NCI-H748 treated with DMSO at 0.1 percent for 48 hours (cell line): ENCODE measurements around the gene TRA2B.

ENCODE experiments used
- DNase-seq: peaks from one replicate; lab custom pipeline; 2025; lab: John Stamatoyannopoulos, UW

Gene TRA2B

DNA sequence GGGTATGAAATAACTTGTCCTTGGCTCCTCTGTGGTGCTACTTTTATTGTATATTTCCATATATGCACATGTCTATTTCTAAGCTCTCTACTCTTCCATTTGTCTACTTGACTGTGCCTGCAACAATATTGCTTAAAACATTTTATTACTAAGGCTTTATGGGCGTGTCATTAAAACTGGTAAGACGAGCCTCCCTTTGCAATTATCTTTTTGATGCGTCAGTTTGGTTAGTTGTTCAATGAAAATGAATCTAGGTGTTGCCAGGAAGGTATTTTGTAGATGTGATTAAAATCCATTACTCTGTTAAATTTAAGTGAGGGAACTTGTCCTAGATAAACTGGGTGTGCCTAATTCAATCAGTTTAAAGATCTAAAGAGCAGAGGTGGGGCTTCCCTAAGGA, 12.9 kb upstream of the TRA2B start:
- no peak for DNase-seq

DNA sequence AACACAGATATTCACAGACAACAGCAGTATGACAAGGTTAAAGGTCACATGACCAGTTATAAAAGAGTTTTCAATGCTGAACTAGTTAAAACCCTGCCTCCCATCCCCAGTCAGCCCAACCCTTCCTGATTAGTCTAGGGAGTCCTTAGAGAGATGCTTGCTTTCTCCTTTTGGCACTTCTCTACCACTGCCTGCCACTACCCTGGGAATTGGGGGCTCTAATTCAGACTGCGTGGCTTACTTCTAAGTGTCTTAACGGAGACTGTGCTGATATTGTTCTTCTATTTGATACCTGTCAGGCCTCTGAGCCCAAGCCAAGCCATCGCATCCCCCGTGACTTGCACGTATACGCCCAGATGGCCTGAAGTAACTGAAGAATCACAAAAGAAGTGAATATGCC, 11.7 kb upstream of the TRA2B start:
- no peak for DNase-seq

DNA sequence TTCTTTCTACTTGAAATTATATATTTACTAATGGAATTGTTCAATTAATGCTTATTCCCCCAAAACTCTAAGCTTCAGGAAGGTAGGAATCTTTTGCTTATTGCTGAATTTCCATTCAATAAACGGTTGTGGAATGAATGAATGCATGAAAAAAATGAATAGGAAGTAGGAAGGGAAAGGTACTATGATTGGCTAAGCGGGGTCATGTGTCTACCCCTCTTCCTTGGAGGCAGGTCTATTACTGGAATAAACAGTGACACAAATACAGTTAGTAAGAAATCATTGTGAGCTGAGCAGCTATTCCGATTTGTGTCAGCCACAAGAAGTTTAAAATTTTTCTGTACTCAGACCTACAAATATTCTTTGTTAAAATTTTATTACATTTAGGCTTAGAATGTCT, 10.5 kb upstream of the TRA2B start:
- no peak for DNase-seq

DNA sequence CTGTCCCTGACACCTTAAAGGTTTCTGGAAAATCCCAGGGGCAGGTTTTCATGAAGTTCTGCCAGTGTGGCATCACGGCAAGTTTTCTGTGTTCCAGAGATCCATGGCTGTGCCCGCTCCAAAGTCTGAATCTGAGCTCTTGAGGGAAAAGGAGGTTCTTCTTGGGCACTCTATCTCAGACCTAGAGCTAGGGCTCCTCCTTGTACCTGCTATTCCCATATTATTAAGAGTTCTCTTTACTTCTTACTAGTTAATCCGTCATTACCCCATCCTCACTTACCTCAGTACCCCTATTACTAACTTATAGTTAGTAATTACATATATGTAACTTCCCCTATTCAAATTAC, 5.9 kb upstream of the TRA2B start:
- no peak for DNase-seq

DNA sequence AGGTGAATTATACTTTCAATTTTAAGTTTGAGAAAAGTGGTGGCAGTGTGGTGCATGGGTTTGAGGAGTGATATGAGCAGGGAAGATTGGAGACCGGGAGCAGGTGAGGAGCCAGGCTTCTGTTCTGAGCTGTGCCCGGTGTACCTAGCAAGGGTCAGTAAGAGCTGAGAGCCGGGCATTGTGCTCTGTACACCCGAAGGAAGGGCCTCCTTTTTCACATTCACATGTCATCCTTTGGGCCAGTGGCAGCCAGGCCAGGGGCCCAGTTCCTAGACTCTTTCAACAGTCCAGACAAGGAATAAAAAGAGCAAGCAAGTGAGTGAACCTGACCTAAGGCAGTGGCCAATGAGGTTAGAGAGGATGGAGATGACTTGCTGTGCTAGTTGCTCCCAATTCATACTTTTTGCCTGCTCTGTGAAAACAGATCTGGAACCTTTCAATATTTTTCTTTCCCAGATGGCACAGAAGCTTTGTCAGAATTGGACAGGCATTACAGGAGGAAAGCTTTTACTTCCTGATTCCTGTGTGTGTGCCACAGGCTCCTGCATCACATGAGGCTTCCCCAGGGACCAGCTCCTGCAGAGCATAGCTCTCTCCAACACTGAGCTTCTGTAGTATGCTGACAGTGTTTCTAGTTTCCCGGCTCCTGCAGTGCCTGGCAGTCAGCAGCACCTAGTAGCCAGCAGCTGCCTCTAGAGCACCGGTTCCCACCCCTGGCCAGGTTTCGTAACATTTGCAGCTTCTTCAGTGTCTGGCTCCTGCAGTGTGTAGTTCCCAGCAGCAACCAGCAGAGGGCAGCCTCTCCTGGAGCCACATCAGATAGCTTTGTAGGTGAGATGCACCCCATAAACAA, 5.3 kb upstream of the TRA2B start:
- DNase-seq = peak; percentile 20

DNA sequence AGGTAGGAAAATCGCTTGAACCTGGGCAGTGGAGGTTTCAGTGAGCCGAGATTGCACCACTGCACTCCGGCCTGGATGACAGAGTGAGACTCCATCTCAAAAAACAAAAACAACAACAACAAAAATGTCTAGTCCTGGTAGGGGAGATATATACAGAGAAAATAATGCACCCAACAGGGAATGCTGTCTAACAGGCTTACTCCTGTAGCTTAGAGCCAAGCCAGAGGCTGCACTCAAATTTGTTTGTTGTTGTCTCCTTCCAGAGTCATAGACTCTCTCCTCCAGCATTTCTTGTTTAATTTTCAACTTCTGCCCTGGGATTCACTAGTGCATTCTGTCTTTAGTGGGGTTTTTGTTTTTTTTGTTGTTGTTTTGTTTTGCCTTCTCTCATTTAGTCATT, 4.6 kb upstream of the TRA2B start:
- no peak for DNase-seq

DNA sequence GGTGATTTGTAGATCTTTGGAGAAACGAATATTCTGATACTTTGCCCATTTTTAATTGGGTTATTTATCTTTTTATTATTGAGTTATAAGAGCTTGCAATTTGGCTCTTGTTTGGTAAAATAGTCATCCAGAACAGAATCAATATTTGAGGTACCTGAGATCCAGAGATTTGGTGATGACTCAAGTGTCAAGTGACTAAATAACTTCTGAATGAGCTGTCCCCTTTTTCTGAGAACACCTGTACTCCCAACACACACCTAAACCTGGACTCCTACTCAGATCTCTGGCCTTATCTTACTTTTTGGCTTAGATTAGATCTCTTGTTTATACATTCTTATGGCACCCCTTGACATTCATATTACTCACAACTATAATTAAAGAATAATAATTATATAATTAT, 3.1 kb upstream of the TRA2B start:
- no peak for DNase-seq

DNA sequence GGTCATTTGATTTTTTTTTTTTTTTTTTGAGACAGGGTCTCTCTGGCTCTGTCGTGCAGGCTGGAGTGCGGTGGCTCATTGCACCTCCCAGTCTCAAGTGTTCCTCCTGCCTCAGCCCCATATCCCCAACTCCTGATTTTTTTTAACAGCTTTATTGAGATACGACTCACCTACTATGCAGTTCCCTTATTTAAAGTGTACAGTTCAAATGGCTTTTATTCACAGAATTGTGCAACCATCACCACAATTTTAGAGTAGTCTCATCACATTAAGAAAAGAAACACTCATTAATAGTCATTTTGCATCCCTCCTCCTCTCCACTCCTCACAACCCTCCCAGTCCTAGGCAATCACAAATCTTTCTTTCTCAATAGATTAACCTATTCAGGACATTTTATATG, 1.9 kb upstream of the TRA2B start:
- no peak for DNase-seq

DNA sequence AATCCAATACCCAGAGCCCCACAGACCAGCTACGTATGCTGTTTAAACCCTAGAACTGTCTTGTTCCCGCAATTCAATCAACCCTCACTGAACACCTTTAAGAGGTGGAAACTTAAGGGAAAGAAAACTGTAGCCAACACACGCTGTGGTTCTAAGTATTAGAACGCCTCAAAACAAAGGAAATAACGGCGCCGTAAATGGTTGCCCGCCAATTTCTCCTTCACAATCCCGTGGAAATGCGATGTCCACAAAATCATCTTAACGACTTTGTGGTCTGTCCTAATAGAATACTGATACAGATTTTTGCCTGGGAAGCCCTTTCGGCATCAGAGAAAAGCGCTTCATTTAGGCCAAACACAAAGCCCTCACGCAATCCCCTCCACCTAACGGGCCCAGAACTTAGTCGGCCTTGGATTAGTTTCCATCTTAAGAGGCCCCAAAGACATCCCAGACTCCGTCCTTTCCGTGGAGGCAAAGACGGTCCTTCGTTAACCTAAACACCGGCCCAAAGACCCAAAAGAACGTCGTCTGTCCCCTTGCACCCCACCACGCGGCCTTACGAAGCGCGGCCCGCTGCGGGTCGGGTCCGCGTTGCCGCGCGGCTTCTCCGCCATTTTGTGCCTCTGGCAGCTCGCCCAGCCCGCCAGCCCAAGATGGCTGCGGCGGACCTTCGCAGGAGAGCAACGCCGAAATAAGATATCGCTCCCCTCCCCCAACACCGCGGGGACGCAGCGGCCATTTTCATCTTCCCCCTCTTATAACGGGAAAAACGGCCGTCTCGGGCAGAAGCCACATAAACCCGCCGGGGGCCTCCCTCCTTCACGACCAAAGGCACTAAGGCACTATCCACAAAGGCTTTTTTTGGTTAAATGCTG, 763 bp downstream of the TRA2B start:
- peak; percentile 30 for DNase-seq

DNA sequence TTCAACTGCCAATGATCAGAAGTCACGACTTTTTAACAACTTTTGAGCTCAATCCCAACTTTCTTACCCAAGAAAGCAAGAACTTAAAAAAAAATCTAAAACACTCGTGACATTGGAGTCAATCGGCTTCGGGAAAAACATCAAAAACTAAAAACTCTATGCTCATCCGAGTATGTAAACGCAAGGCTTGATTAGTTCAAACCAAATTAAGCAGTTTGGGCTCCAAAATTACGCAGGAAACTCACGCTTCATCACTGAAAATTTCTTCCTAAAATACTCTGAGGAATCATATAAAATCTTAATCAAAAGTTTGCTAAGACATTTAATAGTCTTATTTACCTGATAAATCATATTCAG, 1.6 kb downstream of the TRA2B start:
- DNase-seq = no peak

DNA sequence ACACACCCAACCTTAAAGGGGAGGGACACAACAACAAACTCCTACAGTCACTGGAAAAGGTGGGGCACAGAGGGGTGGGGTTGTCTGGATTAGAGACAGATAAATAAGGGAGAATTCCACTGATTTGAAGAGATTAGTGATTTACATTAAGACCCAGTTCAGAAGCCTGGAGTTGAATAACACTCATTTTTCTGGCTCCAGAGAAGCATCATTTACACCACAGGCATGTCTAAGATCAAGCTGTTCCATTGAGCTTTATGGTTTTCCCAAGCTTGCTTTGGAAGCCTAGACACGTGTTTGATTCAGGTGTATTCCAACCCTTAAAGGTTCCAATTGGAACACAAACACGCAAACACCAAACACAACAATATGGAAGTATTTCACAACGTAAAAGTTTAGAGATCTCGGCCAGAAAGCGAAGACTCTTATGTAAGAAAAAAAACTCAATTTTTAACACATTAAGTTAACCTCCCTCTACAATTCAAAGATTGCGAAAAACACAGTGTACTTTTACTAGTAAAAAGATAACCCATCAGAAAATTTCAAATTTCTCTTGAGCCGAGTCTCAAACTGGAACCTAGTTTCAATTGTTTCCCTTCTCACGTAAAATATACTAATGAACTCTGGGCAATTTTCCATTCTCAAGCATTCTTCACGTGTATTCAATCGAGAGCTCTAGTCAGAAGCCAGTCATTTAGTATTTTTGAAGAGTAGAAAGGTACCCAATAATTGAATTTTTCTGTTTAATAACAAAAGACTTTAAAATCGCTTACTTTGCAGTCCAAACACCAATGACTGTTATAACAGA, 2.1 kb downstream of the TRA2B start:
- no peak for DNase-seq

DNA sequence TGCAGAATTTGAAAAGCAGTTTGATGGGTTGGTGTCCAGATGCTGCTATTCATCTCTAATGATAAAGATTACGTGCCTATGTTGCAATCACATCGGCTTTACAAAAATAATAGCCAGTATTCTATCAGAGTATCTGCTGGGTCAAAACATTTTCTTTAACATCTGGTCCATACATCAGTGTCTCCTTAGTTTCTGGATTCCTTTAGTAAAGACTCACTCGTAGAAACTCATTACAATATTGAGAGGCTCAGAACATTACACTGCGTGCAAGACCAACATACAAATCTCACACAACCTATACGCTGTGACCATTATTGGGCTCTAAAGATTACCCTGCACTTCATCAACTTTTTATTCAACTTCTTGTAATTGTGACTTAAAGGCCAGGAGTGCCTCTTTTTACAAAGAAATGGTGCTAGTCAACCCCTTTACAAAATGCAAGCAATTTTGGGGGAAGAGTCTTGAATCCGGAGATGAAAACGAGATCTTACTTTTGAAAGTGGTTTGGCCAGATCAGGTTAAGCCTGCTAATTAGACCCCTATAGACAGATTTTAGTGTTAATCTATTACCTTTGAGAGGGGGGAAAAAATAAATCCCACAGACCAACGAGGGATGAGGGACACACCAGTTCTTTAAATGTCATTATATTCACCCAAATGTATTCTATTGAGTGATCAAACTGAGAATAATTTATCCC, 2.9 kb downstream of the TRA2B start:
- no peak for DNase-seq

DNA sequence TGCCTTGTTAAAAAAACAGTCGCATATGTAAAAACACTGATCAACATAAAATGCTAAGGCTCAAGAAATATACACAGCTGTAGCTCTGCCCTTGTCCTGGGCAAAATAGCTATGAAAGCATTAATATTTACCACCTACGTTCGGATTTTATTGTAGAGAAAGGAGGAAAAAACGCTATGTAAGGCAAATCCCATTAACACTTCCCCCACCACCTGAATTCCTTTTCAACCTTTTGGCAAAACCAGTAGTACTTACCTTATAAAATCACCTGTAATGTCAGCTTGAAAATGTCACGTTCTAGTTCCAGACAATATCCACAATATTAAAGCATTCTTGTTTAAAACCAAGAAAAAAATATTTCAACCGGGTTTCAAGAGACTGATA, 3.6 kb downstream of the TRA2B start:
- DNase-seq = no peak

DNA sequence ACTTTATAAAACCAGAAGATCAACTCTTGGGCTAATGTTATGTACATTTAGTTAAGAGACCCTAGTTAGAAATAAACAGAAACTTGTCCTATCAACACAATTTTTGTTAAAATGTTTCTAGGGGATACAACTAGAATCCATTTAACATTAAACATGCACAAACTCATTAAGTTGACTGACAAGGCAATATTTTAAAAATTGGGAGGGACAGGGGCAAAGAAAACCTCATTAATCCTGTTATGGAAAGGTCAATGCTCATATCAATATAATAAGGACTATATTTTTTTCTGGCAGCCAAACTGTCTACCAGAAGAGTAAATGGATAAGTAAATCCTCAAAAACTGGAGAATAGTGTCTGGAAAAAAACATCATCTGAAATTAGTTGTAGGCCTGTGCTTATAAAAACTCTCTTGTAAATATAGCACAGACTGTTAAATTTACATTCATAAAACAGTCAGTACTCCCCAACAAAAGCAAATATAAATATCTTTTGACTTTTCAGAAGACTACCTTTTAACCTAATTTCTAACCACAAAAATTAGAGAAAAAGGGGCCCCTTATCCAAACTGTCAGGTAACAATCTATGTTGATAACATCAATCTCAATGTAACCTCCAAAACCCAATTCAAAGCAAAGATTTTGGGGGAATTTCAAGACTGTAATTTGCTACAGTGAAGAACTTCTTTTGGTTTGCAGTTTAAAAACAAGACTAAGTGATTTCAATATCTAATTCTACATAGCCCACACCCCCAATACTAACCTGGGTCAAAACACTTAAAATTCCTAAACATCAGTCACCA, 4.2 kb downstream of the TRA2B start:
- no peak for DNase-seq

DNA sequence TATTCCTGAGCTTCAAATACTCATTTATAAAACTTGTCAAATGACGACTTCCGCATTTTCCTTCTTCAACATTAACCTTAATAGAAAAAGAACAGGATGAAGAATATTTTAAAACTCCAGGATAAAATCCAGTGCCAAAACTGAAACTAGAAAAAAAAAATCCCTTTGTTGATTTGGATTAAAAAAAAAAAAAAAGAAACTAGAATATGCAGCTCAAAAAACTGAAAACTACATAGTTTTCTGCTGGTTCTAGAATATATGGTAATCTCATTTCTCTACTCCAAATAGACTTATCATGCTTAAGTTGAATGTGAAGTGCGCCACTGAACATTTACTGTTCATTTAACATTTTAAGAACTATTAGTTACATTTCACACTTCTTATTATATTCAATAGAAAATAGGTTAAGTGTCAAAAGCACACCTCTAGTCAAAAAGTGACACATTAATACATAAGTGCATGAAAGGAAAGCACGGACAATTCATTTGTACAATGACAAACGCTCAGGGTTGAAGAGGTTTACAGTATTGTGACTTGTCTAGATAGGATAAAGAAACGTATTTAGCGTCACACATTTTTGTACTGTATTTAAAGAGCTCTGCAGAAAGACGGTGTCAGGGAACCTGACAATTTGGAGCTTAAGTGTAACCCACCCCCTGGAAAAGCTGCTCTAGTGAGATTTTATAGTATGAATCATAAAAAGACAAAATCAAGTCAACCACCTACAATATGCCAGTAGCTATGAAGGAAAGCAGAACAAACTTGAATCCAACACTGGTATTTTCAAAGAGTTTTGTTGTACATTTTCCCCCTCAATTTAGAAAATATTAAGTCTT, 5.8 kb downstream of the TRA2B start:
- no peak for DNase-seq

DNA sequence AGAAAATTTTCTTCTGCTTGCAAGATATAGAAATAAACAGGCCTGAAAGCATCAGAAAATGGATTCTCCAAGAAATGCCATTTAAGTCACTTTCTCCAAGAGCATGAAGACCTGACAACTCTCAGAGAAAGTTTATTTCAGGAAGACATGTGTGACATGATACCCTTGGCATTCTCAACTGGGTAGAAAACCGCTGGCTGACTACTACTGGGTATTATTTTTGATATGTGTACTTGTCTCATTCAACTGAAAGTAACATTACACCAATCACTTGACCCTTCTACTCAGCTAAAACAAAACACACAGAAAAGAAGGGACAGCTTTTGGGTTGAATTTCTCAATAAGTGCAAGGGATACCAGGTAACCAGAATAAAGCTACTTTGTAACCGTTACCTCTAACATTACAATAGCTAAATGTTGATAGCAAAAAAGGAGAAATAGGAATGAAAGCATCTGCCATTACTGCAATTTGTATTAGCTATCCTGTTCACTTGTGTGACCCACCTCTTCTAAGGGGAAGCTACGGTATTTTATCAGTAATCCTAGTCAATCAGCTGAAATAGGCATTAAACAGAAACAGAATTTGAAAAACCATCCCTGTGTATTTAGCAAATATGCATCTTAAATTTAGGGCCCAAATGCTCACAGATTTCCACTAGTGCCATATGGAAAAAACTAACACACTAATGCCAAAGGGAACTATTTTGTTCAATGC, 7.3 kb downstream of the TRA2B start:
- no peak for DNase-seq

DNA sequence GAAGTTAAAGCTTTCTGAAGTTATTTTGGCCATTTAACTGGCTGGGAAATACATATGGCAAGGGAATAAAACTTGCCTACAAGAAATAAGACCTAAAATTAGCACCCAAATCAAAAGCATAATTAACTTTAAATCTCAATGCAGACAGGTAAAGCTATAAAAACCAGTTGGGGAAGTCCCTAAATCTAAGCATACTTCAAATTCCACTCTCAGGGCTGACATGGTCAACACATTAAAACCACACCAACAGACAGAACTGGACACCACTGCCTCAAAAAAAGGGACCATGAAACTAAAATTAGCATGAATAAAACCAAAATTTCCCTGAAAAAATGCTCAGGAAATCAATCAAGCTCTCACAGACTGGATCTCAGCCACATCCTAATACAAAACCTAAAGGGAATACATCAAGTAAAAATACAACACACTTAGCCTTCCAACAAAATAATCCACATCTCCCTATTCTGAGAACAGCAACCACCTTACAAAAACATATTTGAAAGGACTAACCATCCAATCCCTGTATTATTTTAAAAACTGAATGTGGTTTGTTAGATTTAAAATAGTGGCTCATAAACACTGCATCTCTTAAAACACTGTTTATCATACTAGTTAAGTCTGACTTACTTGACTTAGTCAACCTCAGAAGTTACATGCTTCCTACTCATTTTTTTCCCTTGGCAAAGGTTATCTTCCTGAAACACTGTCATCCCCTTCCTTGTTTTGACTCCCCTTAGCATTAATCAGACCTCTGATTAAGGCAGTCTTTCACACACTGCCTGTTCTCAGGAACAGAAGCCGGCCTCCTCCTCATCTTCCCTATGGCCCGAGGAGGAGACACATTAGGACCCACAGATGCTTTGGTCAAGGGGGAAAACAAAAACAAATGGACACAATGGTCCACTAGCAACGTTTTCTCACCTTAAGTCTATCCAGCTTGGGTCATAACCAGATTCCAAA, 8.3 kb downstream of the TRA2B start:
- DNase-seq = no peak

DNA sequence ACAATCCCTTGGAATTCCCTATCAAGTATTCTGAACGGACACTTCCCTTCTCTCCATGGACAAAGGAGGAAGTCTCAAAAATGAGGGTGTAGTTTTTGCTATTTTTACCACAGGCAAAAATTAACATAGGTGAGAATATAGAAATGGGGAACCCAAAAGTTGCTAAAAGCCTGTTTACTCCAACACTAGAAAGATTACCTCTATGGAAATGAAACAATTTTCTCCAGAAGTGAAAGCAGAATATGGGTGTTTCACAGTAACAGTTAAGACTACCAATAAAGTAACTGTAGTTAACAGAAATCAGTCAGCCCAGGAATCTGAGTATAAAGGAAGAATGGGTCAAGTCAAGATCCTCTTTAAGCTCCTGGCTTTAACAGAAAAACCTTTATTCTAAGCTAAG, 9.3 kb downstream of the TRA2B start:
- DNase-seq = no peak
